Heart right ventricle (tissue), 16 donors: ENCODE measurements around the gene PIGM. TPM values are rescaled to one million over a fixed set of nuclear protein-coding genes. Genes with fewer than 3 reads are reported as not detected.

Experiments
- ATAC-seq, 8 donors: fragments of 200-7000 bp; cut with Tn5 transposase; one replicate each; pipeline ENCODE4 v1.9.1; 2020; ENCODE audit warnings: mild to moderate bottlenecking in 8 of 8, moderate library complexity in 8 of 8, moderate number of reproducible peaks in 1 of 8
- DNase-seq, 2 donors: peaks; one replicate each; pipeline ENCODE4 v3.0.0-alpha.2; 2020
- H3K27ac ChIP-seq, 10 donors: fragments of 200-600 bp; sonication (generic) in 2 of 10; one replicate each; pipeline versions ENCODE4 v1.5.0 to v1.8.0; 2020 to 2022; ENCODE audit warnings: mild to moderate bottlenecking in 3 of 10
- H3K27me3 ChIP-seq, 7 donors: fragments of 200-600 bp; one replicate each; pipeline ENCODE4 v1.8.0; 2021 to 2022; ENCODE audit warnings: mild to moderate bottlenecking in 2 of 7
- H3K36me3 ChIP-seq, 9 donors: fragments of 200-600 bp; sonication (generic) in 1 of 9; one replicate each; pipeline versions ENCODE4 v1.5.0 to v1.8.0; 2020 to 2022; ENCODE audit warnings: mild to moderate bottlenecking in 2 of 9
- H3K4me1 ChIP-seq, 9 donors: fragments of 200-600 bp; sonication (generic) in 1 of 9; one replicate each; pipeline versions ENCODE4 v1.5.0 to v1.8.0; 2020 to 2022; ENCODE audit warnings: mild to moderate bottlenecking in 4 of 9
- H3K4me3 ChIP-seq, 10 donors: fragments of 200-600 bp; sonication (generic) in 2 of 10; one replicate each; pipeline versions ENCODE4 v1.5.0 to v1.8.0; 2020 to 2022; ENCODE audit warnings: mild to moderate bottlenecking in 7 of 10, moderate library complexity in 2 of 10
- H3K9me3 ChIP-seq, 11 donors: fragments of 200-600 bp in 10 of 11; sonication (generic) in 2 of 11; one replicate each; pipeline versions ENCODE4 v1.5.0 to v1.8.0; 2013 to 2022; ENCODE audit warnings: mild to moderate bottlenecking in 2 of 11, control low read depth in 1 of 11, moderate library complexity in 1 of 11
- WGBS, 2 donors: extraction: QIAGEN DNeasy Blood & Tissue Kit; methylation state at CpG; one replicate each; pipeline ENCODE4 v1.1.7; 2013; ENCODE audit warnings: inconsistent platforms in 1 of 2; 5-methylcytosine and 5-hydroxymethylcytosine counted together
- intact Hi-C, 10 donors: fragments of 100-400 bp; cut with DNase I; formaldehyde crosslinking; loops; one replicate each; pipeline versions ENCODE4 v1.11.1 to v1.14.2; 2022
- polyA plus RNA-seq, 2 donors: library from polyadenylated mRNA; stranded (reverse); fragments of 200-250 nt; gene quantifications; one replicate each; pipeline ENCODE4 v1.2.3, GENCODE V29; 2013
- total RNA-seq, 10 donors: library from RNA; stranded (reverse); fragmentation: NEBNext Ultra II Directional in 3 of 10; extraction: Animal tissue kit (Norgen Biotek cat#: 25700) in 3 of 10; gene quantifications; one replicate each; pipeline versions ENCODE4 v1.2.1 to v1.2.4, GENCODE V29; 2021 to 2023
- TF ChIP-seq, protein P1 (sequence below), 9 donors: fragments of 200-600 bp; sonication (generic) in 2 of 9; IDR thresholded peaks; one replicate each; pipeline versions ENCODE4 v1.5.0 to v1.8.0; 2021 to 2022; ENCODE audit warnings: antibody characterized with exemption in 9 of 9, mild to moderate bottlenecking in 5 of 9, moderate library complexity in 1 of 9
- donor health status: Arrhythmogenic right ventricular cardiomyopathy.
- donor health status: ischemic (EF 13 %, LVEDD 7.1; RV severe dilation, severe dysfunction).
- donor health status: healthy with polysubstance abuse.
- donor health status: DM: no; HTN: yes; CAD: no.
- donor health status: DM: no; HTN: no; CAD: no.
- donor health status: ischemic (EF 25% LVEDD 6.9; RV normal size, moderate dysfunction).
- donor health status: ischemic (EF 25% LVEDD 5.7; RV mildly dilated, moderate dysfunction).
- donor health status: healthy.
- donor health status: DM: yes; HTN: yes; CAD: no.
- donor health status: Ischemic cardiomyopathy.
- donor health status: ischemic (EF 35%, LVEDD 5.7; RV mildly dilated, moderate dysfunction).
- donor health status: nonischemic (EF 11% LVEDD 7.7; RV severe dilation, severe dysfunction).
- donor health status: DM: yes; HTN: yes; CAD: no.
- donor health status: PGD.
- donor health status: ischemic (EF 29% LVEDD 5.4; RV normal size, mild dysfunction).
- donor health status: nonischemic (EF 23%, LVEDD 6.1; RV moderate dilation, normal function).

The PIGM gene
- total and polyA plus RNA-seq, 12 donors = 1.5 to 3.0 (median 2.5) TPM

DNA sequence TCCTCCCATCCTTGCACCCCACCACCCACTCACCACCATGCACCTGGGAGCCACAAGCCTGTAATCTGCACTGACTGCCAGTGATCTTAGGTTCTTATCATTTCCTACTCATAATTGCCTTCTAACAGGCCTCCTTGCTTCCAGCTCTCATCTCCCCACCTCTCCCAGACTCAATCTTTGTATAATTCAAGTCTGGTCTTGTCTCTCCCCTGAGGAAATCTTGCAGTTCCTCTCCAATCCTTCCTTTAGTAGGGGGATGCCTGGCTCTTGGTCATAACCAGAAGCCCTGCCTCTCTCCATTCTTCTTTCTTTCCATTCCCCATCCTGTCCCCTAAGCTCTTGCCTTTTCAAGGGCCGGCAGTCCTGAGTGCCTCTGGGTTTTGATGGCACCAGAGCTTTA, 27.8 kb downstream of the PIGM start:
- intact Hi-C loops = loop anchor here in 3 of 10 donors (5.0 to 10.0 kb wide), 3 partner anchors 67 to 209 kb away; partner anchors contain the start of gene FCRL6 (in 1 of the 3)
- H3K4me1 ChIP-seq = no peaks in the 10 kb centered on the region
- DNase-seq (no peak), ATAC-seq (no peak)
- 68 to 80% methylated on average over 1 of the region's 1 CpG for WGBS, 2 donors
- H3K36me3 ChIP-seq = no peaks in the 10 kb centered on the region
- peaks cover 0 to 3% (median 0%) of the 10 kb centered on the region in 7 donors for H3K27me3 ChIP-seq
- no peaks in the 10 kb centered on the region for H3K9me3 ChIP-seq
- H3K4me3 ChIP-seq = no peak overlapping the region
- TF ChIP-seq, protein P1, sequence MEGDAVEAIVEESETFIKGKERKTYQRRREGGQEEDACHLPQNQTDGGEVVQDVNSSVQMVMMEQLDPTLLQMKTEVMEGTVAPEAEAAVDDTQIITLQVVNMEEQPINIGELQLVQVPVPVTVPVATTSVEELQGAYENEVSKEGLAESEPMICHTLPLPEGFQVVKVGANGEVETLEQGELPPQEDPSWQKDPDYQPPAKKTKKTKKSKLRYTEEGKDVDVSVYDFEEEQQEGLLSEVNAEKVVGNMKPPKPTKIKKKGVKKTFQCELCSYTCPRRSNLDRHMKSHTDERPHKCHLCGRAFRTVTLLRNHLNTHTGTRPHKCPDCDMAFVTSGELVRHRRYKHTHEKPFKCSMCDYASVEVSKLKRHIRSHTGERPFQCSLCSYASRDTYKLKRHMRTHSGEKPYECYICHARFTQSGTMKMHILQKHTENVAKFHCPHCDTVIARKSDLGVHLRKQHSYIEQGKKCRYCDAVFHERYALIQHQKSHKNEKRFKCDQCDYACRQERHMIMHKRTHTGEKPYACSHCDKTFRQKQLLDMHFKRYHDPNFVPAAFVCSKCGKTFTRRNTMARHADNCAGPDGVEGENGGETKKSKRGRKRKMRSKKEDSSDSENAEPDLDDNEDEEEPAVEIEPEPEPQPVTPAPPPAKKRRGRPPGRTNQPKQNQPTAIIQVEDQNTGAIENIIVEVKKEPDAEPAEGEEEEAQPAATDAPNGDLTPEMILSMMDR (IDR thresholded peaks at IDR 0.05) = no peak
- no peak overlapping the region for H3K27ac ChIP-seq

DNA sequence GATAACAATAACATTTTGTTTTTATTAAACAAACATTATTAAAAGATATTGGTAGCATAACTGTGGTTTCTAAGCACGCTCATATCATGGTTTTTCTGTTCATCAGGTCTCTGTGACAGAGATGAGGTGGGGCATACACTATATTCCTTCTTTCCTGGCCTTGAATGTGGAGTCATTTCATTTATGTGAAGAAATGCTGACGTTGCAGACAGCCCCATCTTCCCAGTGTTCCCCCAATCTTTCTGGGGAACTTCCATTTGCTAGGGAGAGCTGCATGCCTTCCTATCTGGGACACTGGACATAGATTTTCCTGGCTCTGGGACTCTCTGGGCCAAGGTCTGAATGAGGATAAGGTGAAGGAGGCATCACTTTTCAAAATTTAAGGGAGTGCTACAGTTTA, 30.4 kb downstream of the PIGM start:
- Histone ChIP-seq H3K9me3 (no peaks in the 10 kb centered on the region), H3K4me1 (peaks cover 0 to 2% (median 0%) of the 10 kb centered on the region in 9 donors), H3K4me3 (no peak overlapping the region), H3K36me3 (no peaks in the 10 kb centered on the region), H3K27ac (no peak overlapping the region), H3K27me3 (peaks cover 0 to 15% (median 0%) of the 10 kb centered on the region in 7 donors)
- intact Hi-C loops = loop anchor here in 3 of 10 donors (5.0 to 10.0 kb wide), 3 partner anchors 64 to 207 kb away; partner anchors contain the start of gene FCRL6 (in 1 of the 3)
- DNase-seq (no peak), ATAC-seq (no peak)
- 74 to 79% methylated on average over 2 of the region's 2 CpGs for WGBS, 2 donors
- TF ChIP-seq, protein P1 (IDR thresholded peaks at IDR 0.05) = no peak

DNA sequence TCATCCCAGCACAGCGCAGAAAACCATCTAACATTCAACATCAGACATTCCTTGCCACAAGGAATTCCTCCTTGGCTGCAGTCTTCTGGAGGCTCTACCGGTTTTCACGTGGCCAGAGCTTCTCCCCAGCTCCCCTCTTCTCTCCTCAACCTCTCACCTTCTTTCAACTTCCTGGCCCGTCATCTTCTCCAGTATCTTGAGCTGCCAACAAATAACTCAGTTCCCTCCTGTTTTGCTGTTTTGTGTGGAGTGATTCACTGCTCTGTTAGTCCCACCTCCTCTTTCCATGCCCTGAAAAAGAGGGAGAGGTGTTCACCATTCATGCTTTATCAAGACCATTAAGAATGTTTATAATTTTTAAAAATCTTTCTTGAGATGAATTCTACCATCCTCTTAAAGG, 32.6 kb downstream of the PIGM start:
- Histone ChIP-seq H3K9me3 (no peaks in the 10 kb centered on the region), H3K27ac (no peak overlapping the region), H3K36me3 (no peaks in the 10 kb centered on the region), H3K4me1 (peaks cover 0 to 5% (median 0%) of the 10 kb centered on the region in 9 donors), H3K27me3 (peaks cover 0 to 17% (median 0%) of the 10 kb centered on the region in 7 donors), H3K4me3 (no peak overlapping the region)
- ATAC-seq (no peak), DNase-seq (no peak)
- intact Hi-C loops = loop anchor here in 1 of 10 donors (2.0 kb wide), 1 partner anchor 196 kb away; the partner anchor contains the start of gene FCRL6
- 51 to 77% methylated on average over 4 of the region's 4 CpGs for WGBS, 2 donors
- TF ChIP-seq, protein P1 (IDR thresholded peaks at IDR 0.05) = no peak

DNA sequence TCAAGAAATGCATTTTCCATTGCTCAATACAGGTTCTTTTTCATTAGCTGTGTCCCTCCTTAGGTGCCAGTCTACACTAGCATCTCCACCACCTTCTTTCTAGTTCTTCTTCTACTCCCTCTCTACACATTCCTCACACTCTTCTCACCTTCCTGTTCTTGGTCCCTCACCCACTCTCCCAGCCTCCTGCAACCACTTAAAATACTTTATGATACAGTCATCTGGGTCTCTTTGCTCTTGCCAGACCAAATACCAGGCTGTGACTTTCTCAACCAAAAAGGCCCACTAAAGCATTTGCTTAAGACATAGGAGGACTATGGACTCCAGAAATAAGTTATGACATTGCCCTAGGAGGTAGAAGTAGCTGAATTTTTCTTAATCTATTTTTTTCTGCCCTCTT, 35.1 kb downstream of the PIGM start:
- Histone ChIP-seq H3K4me1 (peaks cover 0 to 14% (median 2%) of the 10 kb centered on the region in 9 donors), H3K27me3 (peaks cover 0 to 17% (median 0%) of the 10 kb centered on the region in 7 donors), H3K9me3 (no peaks in the 10 kb centered on the region), H3K4me3 (no peak overlapping the region), H3K36me3 (no peaks in the 10 kb centered on the region), H3K27ac (no peak overlapping the region)
- intact Hi-C loops = no loop called here
- TF ChIP-seq, protein P1 (IDR thresholded peaks at IDR 0.05) = no peak
- ATAC-seq (peak in 5 of 8 donors; percentile 56 to 90 (median 59)), DNase-seq (no peak)
